Colonic mucosa (tissue), 4 donors: ENCODE measurements around the gene SLC7A7. TPM values are rescaled to one million over a fixed set of nuclear protein-coding genes. Genes with fewer than 3 reads are reported as not detected.

Experiments
- DNase-seq: peaks from one replicate; pipeline ENCODE4 v3.0.0-alpha.2; 2020
- H3K27ac ChIP-seq: fragments of 200-600 bp; one replicate; pipeline ENCODE4 v1.8.0; 2021
- H3K27me3 ChIP-seq: fragments of 200-600 bp; one replicate; pipeline ENCODE4 v1.8.0; 2021
- H3K36me3 ChIP-seq: fragments of 200-600 bp; one replicate; pipeline ENCODE4 v1.8.0; 2021
- H3K4me1 ChIP-seq: fragments of 200-600 bp; one replicate; pipeline ENCODE4 v1.8.0; 2021; ENCODE audit warnings: mild to moderate bottlenecking
- H3K4me3 ChIP-seq: fragments of 200-600 bp; one replicate; pipeline ENCODE4 v1.8.0; 2021
- H3K9ac ChIP-seq, 2 donors: one replicate each; pipeline ENCODE4 v1.7.0; 2013; ENCODE audit warnings: control low read depth in 2 of 2, low read depth in 2 of 2, low read length in 2 of 2
- H3K9me3 ChIP-seq: fragments of 200-600 bp; one replicate; pipeline ENCODE4 v1.8.0; 2021
- intact Hi-C: fragments of 100-400 bp; cut with DNase I; formaldehyde crosslinking; loops from one replicate; pipeline ENCODE4 v1.14.1; 2022
- total RNA-seq, 2 donors: library from RNA; stranded (reverse); fragmentation: NEBNext Ultra II Directional in 1 of 2; extraction: Animal tissue kit (Norgen Biotek cat#: 25700) in 1 of 2; gene quantifications; one replicate each; pipeline ENCODE4 v1.2.1, GENCODE V29; 2021
- TF ChIP-seq, protein P1 (sequence below): fragments of 200-600 bp; IDR thresholded peaks from one replicate; pipeline ENCODE4 v1.8.0; 2022; ENCODE audit warnings: antibody characterized with exemption, mild to moderate bottlenecking
- donor health status: healthy.
- donor health status: DM: no; HTN: no; CAD: no.
- donor health status: DM: no; HTN: no; CAD: no.

SLC7A7 gene
- total RNA-seq, 2 donors from 2014 or later, result 2.7 to 7.0 TPM

DNA sequence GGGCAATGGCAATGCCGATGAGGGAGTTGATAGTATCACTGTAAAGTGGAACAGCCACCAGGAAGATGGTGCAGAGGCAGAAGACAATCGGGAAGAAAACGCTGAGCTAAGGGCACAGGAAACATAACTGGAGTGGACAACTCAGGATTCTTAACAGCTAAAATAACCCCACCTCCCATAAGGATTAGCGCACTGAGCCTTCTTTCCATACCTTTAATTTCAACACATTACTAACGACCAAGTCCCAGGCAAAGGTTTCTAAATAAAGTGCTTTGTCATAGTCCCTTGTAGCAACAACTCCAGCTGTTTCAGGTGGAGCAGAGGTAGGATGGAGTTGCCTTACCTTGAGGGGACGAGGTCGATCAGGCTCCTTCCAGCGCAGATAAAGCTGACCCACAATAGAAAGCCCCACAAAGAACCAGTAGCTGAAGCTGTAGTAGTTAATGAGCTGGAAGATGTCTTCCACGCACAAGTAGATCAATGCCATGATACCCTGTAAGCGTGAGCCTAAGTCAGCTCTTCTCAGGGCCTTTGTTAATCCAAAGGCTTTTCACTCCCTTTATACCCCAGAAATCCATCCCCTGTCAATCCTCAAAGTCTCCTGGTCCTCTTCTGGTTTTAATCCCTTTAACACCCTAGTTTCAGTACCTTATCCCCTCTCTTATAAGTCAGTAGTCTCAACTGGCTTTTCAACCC, 41.1 kb downstream of the SLC7A7 start:
- intact Hi-C loops, result no loop called here
- no peaks in the 10 kb centered on the region for H3K9me3 ChIP-seq
- no peak for DNase-seq
- no peaks in the 10 kb centered on the region for H3K4me1 ChIP-seq
- no peaks in the 10 kb centered on the region for H3K27me3 ChIP-seq
- no peak overlapping the region for H3K27ac ChIP-seq
- peaks cover 11% of the 10 kb centered on the region for H3K36me3 ChIP-seq
- no peak overlapping the region for H3K9ac ChIP-seq
- no peak overlapping the region for H3K4me3 ChIP-seq
- TF ChIP-seq, protein P1, sequence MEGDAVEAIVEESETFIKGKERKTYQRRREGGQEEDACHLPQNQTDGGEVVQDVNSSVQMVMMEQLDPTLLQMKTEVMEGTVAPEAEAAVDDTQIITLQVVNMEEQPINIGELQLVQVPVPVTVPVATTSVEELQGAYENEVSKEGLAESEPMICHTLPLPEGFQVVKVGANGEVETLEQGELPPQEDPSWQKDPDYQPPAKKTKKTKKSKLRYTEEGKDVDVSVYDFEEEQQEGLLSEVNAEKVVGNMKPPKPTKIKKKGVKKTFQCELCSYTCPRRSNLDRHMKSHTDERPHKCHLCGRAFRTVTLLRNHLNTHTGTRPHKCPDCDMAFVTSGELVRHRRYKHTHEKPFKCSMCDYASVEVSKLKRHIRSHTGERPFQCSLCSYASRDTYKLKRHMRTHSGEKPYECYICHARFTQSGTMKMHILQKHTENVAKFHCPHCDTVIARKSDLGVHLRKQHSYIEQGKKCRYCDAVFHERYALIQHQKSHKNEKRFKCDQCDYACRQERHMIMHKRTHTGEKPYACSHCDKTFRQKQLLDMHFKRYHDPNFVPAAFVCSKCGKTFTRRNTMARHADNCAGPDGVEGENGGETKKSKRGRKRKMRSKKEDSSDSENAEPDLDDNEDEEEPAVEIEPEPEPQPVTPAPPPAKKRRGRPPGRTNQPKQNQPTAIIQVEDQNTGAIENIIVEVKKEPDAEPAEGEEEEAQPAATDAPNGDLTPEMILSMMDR, result no peak

DNA sequence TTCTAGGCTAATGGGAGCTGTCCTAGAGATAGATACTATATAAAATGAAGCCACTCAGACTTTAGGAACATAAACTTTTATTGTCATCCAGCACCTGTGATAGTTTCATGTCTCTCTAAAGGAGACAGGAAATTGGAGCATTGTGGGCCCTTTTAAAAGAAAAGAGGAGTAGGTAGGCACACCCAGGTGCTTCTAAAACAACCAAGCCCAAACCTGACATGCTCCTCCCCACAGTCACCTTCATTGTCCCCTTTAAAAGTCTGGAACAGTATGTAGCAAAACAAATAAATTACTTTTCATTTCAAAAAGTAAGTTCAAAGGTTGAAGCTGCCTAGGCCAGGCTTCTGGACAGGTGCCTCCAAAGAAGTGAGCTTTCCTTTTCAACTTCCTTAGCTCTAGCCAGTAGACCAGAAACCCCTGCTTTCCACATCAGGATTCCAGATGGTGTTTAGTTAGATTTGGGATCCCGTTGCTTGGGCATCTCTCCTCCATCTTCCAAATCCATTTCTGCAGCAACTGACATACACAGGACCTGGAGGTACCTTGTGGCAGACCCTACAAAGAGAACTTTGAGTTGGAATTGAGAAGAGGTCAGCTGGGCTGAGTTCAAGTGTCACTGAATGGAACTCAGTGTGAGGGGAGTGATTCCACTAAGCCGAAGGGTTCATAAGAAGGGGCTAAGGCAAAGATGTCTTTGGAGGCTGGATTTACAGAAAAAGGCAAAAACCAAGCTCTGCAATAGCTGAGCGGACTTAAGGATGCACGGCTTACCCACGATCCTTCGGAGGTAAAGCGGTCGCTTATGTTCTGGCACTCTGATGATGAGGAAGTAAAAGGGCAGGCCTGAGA, 41.8 kb downstream of the SLC7A7 start:
- Histone ChIP-seq H3K9ac (no peak overlapping the region), H3K27me3 (no peaks in the 10 kb centered on the region), H3K4me3 (no peak overlapping the region), H3K4me1 (peaks cover under 1% of the 10 kb centered on the region), H3K27ac (no peak overlapping the region), H3K9me3 (no peaks in the 10 kb centered on the region), H3K36me3 (peaks cover 11% of the 10 kb centered on the region)
- intact Hi-C loops, result no loop called here
- DNase-seq, result no peak
- TF ChIP-seq, protein P1, result no peak

DNA sequence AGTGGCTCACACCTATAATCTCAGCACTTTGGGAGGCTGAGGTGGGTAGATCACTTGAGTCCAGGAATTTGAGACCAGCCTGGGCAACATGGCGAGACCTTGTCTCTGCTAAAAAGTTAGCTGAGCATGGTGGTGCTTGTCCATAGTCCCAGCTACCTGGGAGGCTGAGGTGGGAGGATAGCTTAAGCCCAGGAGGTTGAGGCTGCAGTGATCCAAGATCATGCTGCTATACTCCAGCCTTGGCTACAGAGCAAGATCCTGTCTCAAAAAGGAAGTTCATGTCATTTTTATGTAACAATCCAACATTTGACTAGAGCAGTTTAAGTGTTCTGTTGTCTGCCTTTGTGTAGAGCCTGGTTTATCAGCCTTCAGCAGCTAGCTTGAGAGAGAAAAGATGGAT, 42.5 kb downstream of the SLC7A7 start:
- Histone ChIP-seq H3K27me3 (no peaks in the 10 kb centered on the region), H3K4me3 (no peak overlapping the region), H3K9me3 (no peaks in the 10 kb centered on the region), H3K4me1 (peaks cover 6% of the 10 kb centered on the region), H3K36me3 (peaks cover 11% of the 10 kb centered on the region), H3K9ac (no peak overlapping the region), H3K27ac (no peak overlapping the region)
- no peak for DNase-seq
- intact Hi-C loops, result no loop called here
- TF ChIP-seq, protein P1, result no peak

DNA sequence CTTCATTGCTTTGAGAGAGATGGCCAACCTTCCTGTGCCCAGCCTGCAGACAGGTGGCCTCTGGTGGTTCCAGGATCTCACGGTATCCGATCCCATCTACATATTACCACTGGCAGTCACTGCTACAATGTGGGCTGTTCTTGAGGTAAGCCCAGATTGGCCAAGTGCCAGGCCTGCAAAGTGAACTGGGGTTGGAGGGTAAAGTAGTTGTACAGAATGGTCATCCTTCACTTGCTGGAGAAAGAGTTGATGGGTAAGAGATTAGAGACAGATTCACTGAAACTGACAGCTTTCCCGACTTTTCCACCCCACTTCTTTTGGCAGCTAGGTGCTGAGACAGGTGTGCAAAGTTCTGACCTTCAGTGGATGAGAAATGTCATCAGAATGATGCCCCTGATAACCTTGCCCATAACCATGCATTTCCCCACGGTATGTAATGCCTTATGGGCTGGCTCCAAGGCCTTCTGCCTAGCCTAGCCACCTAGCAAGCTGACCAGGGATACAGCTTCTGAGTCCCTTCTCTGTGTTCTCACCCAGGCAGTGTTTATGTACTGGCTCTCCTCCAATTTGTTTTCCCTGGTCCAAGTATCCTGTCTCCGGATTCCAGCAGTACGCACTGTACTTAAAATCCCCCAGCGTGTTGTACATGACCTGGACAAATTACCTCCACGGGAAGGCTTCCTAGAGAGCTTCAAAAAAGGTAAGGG, 44.6 kb downstream of the SLC7A7 start:
- H3K27me3 ChIP-seq, result no peaks in the 10 kb centered on the region
- TF ChIP-seq, protein P1, result no peak
- H3K9me3 ChIP-seq, result no peaks in the 10 kb centered on the region
- no peak for DNase-seq
- intact Hi-C loops, result no loop called here
- H3K4me3 ChIP-seq, result no peak overlapping the region
- H3K9ac ChIP-seq, result no peak overlapping the region
- H3K36me3 ChIP-seq, result peaks cover 11% of the 10 kb centered on the region
- H3K27ac ChIP-seq, result no peak overlapping the region
- peaks cover 10% of the 10 kb centered on the region for H3K4me1 ChIP-seq

DNA sequence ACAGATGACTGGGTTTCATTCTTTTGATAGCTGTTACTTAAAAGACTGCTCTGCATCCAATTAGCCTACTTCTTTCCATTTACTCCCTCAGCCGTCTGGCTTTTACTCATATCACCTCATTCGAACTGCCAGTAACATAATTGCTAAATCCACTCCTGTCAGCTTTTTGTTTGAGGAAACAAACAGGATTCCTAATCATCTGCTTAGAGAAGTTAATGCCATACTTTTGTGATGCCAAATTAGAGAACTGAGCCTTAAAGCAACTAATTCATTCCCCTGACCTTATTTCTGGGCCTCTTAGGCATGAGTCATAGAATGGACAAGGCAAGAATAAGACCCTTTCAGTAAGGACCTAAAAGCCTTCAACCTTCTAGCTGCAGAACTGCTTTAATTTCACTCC, 45.9 kb downstream of the SLC7A7 start:
- Histone ChIP-seq H3K9ac (no peak overlapping the region), H3K4me1 (peaks cover 10% of the 10 kb centered on the region), H3K36me3 (peaks cover 11% of the 10 kb centered on the region), H3K4me3 (no peak overlapping the region), H3K27ac (no peak overlapping the region), H3K27me3 (no peaks in the 10 kb centered on the region), H3K9me3 (no peaks in the 10 kb centered on the region)
- TF ChIP-seq, protein P1, result no peak
- no peak for DNase-seq
- intact Hi-C loops, result no loop called here
